ENCODE data around the gene TAGLN3.

The TAGLN3 gene

GRCh38 chr3:112048911-112049310 is 50.2 kb downstream of the TAGLN3 start:
- no peak for DNase-seq (ENCODE audit: low spot score)

- DNase-seq (ENCODE audit: low spot score), result no peak
Measured at GRCh38 chr3:112053229-112053628, 54.5 kb downstream of the TAGLN3 start.

DNA sequence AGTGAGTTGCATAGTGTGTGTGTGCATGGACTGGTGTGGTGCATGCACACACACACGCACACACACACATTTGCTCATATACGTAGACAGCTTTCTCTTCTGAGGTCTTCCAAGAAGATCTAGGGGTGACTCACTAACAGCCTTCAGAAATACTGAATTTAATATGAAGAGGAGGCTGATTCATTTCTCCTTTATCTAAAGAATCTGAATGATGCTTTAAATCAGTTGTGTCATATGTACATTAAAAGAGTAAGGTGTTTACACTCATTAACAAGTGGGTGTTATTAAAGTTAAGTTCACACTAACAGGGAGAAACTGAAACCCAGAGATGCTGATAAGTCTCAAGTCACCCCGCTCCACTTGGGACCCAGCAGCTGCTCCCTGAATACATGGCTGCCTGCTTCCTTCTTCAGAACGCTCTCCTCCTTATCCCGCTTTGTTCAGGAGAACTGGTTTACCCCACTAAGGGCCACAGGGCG is 57.8 kb downstream of the TAGLN3 start:
- DNase-seq (ENCODE audit: low spot score), result no peak

GRCh38 chr3:112059497-112059896 is 60.8 kb downstream of the TAGLN3 start:
- DNase-seq (ENCODE audit: low spot score), result no peak

DNA sequence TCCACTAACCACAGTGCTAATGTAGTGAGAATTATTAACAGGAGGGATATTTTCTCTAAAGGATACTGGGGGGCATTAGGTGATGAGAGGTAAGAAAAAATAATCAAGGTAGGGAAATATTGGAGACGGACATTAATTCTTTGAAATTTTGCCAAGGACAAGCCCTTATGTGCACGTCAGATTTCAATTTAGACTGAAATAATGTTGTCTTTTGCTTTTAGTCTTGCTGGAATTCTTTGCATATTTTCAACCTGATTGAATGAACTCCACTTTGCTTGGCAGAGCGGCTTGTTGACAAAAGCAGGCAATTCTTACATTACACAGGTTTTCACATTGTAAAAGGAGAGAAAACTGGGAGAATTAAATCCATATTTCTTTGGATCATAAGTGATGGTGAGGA is 62.4 kb downstream of the TAGLN3 start:
- DNase-seq (ENCODE audit: low spot score), result no peak

Data from left forelimb (tissue), 1 donor.